ENCODE data around the gene APBB1.
"Not testable (repeated sequence)": the region's sequence is repeated elsewhere in the genome, so short reads cannot be mapped to it uniquely, and the experiment has no call there.

Gene APBB1

DNA sequence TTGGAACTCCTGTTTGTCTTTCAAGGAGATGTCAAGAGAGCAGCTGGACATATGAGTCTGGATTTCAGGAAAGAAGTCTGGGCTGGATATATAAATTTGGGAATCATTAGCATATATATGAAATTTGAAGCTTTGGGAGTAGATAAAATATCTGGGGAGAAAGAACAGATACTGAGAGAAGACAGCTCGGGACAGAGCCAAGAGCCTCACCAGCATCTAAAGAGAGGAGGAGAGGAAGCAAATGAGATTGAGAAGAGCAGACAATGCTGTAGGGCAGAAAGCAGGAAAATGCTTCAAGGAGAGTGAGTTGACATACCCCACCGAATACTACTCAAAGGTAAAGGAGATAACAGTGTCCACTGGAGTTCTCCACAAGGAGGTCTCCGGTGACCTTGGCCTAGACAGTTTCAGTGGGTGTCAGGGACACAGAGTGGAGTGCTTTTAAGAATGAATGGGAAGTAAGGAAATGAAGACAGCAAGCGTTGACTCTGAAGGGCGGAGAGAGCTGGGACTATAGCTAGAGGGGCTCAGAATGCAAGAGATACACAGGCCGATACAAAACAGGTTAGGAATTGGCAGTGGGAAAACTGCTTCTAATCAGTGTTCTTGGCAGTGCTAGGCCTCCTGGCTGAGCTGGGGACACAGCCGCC is 862 bp downstream of the APBB1 start:
- no peak for DNase-seq (ENCODE audit: low read depth in 1 of 2, low spot score in 1 of 2)

- DNase-seq (ENCODE audit: low read depth in 1 of 2, low spot score in 1 of 2): no peak
Observed at GRCh38 chr11:6415797-6416196, 3.1 kb downstream of the APBB1 start.

- DNase-seq (ENCODE audit: low read depth in 1 of 2, low spot score in 1 of 2): no peak
Observed at GRCh38 chr11:6414874-6415328, 4.0 kb downstream of the APBB1 start.

GRCh38 chr11:6413791-6414201 is 5.1 kb downstream of the APBB1 start:
- peak in 1 of 2 donors; percentile 43 for DNase-seq (ENCODE audit: low read depth in 1 of 2, low spot score in 1 of 2)

DNA sequence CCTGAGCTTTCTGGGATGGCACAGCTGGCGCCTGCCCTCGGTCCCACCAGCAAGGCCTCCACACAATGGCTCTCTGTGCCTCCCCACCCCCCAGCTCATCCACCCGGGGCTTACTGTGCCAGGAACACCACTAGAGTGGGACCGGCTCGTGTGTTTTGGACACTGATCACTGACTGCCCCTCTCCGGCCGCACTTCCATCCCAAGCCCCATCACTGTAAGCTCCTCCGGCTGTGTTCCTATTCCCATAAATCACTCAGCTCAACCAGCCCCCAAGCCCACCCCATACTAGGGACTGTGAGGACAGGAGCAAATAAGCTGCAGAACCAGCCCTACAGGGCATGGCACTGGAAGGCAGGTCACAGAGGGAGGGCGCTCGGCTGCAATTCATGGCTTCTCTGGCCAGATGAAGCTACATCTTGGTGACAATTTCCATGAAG is 7.3 kb downstream of the APBB1 start:
- no peak for DNase-seq (ENCODE audit: low read depth in 1 of 2, low spot score in 1 of 2)

- no peak for DNase-seq (ENCODE audit: low read depth in 1 of 2, low spot score in 1 of 2)
Observed at GRCh38 chr11:6410695-6411430, 8.0 kb downstream of the APBB1 start.

GRCh38 chr11:6406370-6406769 is 12.5 kb downstream of the APBB1 start:
- no peak for DNase-seq (ENCODE audit: low read depth in 1 of 2, low spot score in 1 of 2)

DNA sequence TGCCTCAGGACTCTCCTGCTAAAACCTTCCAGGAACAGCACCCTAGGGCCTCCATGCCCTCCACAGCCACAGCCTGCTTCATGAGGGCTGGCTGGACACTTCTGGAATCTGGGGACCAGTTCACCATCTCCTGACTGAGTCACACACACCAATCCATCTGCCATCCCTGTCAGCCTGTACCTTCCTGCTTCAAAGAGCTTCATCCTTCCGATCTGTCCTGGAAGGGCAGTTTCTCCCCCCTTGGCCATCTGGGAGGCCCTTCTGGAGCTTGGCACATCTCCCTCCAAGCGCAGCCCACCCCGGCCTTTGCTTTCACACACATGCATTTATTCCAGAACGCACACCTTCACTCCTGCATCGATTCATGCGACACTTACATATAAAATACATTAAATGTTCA is 13.0 kb downstream of the APBB1 start:
- DNase-seq (ENCODE audit: low read depth in 1 of 2, low spot score in 1 of 2): no peak

- no peak for DNase-seq (ENCODE audit: low read depth in 1 of 2, low spot score in 1 of 2)
Observed at GRCh38 chr11:6405052-6405667, 13.7 kb downstream of the APBB1 start.

- no peak for DNase-seq (ENCODE audit: low read depth in 1 of 2, low spot score in 1 of 2)
Observed at GRCh38 chr11:6404342-6405051, 14.4 kb downstream of the APBB1 start.

DNA sequence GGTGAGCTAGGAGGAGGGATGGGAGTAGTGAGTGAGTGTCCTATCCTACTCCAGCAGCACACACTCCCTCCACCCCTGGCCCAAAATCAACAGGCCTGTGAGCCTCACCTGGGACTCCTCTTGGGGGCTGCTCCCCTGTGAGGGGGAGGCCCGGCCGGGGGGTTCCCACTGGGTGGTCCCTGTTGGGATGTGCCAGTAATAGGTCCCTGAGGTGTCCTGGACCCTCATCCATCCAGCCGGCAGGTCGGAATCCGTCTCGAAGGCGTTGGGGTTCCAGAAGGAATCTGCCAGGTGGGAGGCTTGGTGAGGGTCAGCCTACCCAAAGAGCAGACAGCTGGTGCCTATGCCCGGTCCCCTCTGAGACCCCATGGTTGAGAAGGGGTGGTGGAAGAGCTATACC is 15.4 kb downstream of the APBB1 start:
- DNase-seq (ENCODE audit: low read depth in 1 of 2, low spot score in 1 of 2): no peak

DNA sequence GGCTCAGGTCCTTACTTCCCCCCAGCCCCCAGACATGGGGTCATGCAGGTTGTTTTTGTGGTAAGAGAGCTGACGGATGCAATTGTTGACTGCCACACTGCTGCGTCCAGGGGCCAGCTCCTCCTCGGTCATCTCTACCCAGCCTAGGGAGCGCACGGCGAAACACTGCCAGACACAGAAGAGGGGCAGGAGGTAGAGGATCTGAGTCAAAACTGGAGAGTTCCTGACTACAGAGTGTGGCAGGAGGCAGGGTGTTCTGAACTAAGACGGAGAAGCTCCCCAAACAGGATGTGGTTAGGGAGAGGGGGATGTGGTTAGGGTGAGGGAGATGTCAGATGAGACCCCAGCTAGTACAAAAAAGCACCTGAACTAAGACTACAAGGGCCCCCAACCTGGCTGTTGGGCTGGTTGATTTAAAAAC is 16.3 kb downstream of the APBB1 start:
- DNase-seq (ENCODE audit: low read depth in 1 of 2, low spot score in 1 of 2): peak in 1 of 2 donors; percentile 33

DNA sequence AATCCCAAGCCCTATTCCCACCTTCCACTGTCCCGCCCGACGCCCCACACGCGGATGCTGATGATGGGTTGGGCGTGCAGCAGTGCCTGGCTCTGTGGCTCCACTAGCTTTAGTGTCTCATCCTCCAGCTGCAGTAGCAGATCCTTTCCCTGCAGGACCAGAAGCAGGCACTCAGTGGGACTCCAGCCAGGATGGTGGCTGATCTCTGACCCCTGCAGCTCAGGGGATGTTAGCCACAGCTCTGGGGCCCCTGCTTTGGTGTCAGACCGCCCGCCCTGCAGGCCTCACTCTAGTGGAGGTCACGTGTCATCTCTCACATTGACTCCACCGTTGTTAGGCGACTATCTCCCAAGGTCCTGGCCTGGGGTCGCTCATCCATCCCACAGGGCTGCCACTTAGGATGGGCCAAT is 16.8 kb downstream of the APBB1 start:
- no peak for DNase-seq (ENCODE audit: low read depth in 1 of 2, low spot score in 1 of 2)

DNA sequence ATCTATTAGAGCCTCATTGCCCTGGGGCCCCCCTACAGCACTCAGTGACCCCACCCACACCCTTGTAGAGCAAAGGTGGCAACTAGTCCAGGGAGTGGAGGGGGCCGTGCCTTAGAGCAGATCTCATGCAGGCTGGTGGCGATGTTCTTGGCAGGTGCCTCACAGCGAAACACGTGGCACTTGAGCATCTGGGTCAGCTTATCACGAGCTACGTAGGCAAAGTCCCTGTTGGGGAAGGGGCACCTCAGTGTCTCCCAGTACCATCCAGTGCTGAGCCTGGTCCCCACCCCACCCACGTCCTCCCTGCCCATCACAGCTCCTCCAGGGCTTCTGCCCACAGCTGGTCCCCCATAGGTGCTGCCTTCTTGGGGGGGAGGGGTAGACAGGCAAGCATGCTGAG is 17.4 kb downstream of the APBB1 start:
- DNase-seq (ENCODE audit: low read depth in 1 of 2, low spot score in 1 of 2): no peak

GRCh38 chr11:6400431-6401345 is 18.2 kb downstream of the APBB1 start:
- no peak for DNase-seq (ENCODE audit: low read depth in 1 of 2, low spot score in 1 of 2)

- DNase-seq (ENCODE audit: low read depth in 1 of 2, low spot score in 1 of 2): no peak
Observed at GRCh38 chr11:6397636-6398035, 21.3 kb downstream of the APBB1 start.

- DNase-seq (ENCODE audit: low read depth in 1 of 2, low spot score in 1 of 2): no peak
Observed at GRCh38 chr11:6397156-6397555, 21.7 kb downstream of the APBB1 start.

GRCh38 chr11:6395470-6396060 is 23.3 kb downstream of the APBB1 start:
- DNase-seq (ENCODE audit: low read depth in 1 of 2, low spot score in 1 of 2): no peak

- no peak for DNase-seq (ENCODE audit: low read depth in 1 of 2, low spot score in 1 of 2)
Observed at GRCh38 chr11:6393989-6394670, 24.8 kb downstream of the APBB1 start.

DNA sequence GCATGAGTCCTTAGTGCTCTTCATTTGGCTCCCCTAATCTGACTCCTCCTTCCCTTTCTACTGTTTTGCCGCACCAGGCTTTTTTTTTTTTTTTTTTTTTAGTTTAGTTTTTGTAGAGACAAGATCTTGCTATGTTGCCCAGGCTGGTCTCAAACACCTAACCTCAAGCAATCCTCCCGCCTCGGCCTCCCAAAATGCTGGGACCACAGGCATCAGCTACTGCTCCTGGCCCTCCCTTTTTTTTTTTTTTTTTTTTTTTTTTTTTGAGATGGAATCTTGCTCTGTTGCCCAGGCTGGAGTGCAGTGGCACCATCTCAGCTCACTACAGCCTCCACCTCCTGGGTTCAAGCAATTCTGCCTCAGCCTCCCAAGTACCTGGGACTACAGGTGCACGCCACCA is 26.6 kb downstream of the APBB1 start:
- not testable (repeated sequence) for DNase-seq (ENCODE audit: low read depth in 1 of 2, low spot score in 1 of 2)
